Right lung (tissue), 5 donors: Measurements from ENCODE around the gene PDGFB. TPM values are rescaled to one million over a fixed set of nuclear protein-coding genes. Genes with fewer than 3 reads are reported as not detected.

Source experiments
- DNase-seq, 2 donors: peaks; one replicate each; pipeline ENCODE4 v3.0.0-alpha.2; 2013
- polyA plus RNA-seq, 5 donors: library from polyadenylated mRNA; unstranded; fragments of 120-200 nt; gene quantifications; one replicate each; pipeline versions ENCODE4 v1.2.1 to v1.2.3, GENCODE V29; 2013; ENCODE audit warnings: inconsistent platforms in 1 of 5, low replicate concordance in 1 of 5; ENCODE audit not compliant: insufficient read length in 5 of 5, insufficient read depth in 1 of 5

Gene PDGFB
- polyA plus RNA-seq, 5 donors, result 16.6 to 29.0 (median 19.7) TPM

- no peak for DNase-seq
These were observed 10.8 kb upstream of the PDGFB start for GRCh38 chr22:39255449-39256185.

GRCh38 chr22:39254789-39255298, 10.1 kb upstream of the PDGFB start:
- no peak for DNase-seq

GRCh38 chr22:39254122-39254521, 9.3 kb upstream of the PDGFB start:
- DNase-seq, result no peak

- no peak for DNase-seq
These were observed 8.8 kb upstream of the PDGFB start for GRCh38 chr22:39253435-39254070.

GRCh38 chr22:39252461-39253434, 8.0 kb upstream of the PDGFB start:
- DNase-seq, result no peak

GRCh38 chr22:39251762-39252460, 7.1 kb upstream of the PDGFB start:
- no peak for DNase-seq

GRCh38 chr22:39250838-39251237, 6.1 kb upstream of the PDGFB start:
- no peak for DNase-seq

GRCh38 chr22:39250131-39250530, 5.3 kb upstream of the PDGFB start:
- DNase-seq, result no peak

- no peak for DNase-seq
These were observed 4.4 kb upstream of the PDGFB start for GRCh38 chr22:39249086-39249704.

- no peak for DNase-seq
These were observed 3.5 kb upstream of the PDGFB start for GRCh38 chr22:39248254-39248653.

- DNase-seq, result no peak
These were observed 2.6 kb upstream of the PDGFB start for GRCh38 chr22:39247361-39247760.

GRCh38 chr22:39246690-39247332, 2.0 kb upstream of the PDGFB start:
- no peak for DNase-seq

GRCh38 chr22:39246217-39246616, 1.4 kb upstream of the PDGFB start:
- DNase-seq, result no peak

GRCh38 chr22:39245130-39246039, 603 bp upstream of the PDGFB start:
- no peak for DNase-seq

- no peak for DNase-seq
These were observed 666 bp downstream of the PDGFB start for GRCh38 chr22:39244136-39244495.

GRCh38 chr22:39243439-39244135, 1.2 kb downstream of the PDGFB start:
- no peak for DNase-seq

GRCh38 chr22:39242595-39243438, 2.0 kb downstream of the PDGFB start:
- DNase-seq, result peak in 1 of 2 donors; percentile 59
